K562 (cell line): ENCODE data around the gene F11R.
"Not testable (repeated sequence)": the region's sequence is repeated elsewhere in the genome, so short reads cannot be mapped to it uniquely, and the experiment has no call there.

ENCODE experiments used
- CBX8 ChIP-seq: fragments of 200-600 bp; sonication (generic); IDR thresholded peaks from 2 replicates; pipeline ENCODE4 v1.6.1; 2012; ENCODE audit warnings: borderline replicate concordance, mixed run types, low read depth, mild to moderate bottlenecking, moderate library complexity, mixed read lengths, low read length, control low read depth, inconsistent platforms; ENCODE audit not compliant: poor library complexity, severe bottlenecking; ENCODE audit errors: extremely low read depth
- CTCF ChIP-seq, 3 experiments: IDR thresholded peaks in 2 of 3; conservative IDR thresholded peaks in 1 of 3; 2 replicates each; pipeline ENCODE4 v1.5.1; 2011 to 2012; ENCODE audit warnings: low read length in 3 of 3, mild to moderate bottlenecking in 3 of 3, control low read depth in 2 of 3, improper control_type of control experiment in 1 of 3, inconsistent platforms in 1 of 3, low read depth in 1 of 3, mixed read lengths in 1 of 3, moderate library complexity in 1 of 3; ENCODE audit not compliant: insufficient read depth in 2 of 3
- E2F1 ChIP-seq: sonication (generic); formaldehyde crosslinking; IDR thresholded peaks from 2 replicates; pipeline ENCODE4 v1.8.1; 2023; ENCODE audit warnings: mild to moderate bottlenecking, missing genetic modification reagents, moderate library complexity
- ELK1 ChIP-seq: sonication (generic); formaldehyde crosslinking; IDR thresholded peaks from 2 replicates; pipeline ENCODE4 v1.8.1; 2022; ENCODE audit warnings: missing genetic modification reagents
- ESRRB ChIP-seq: fragments of 250-450 bp; sonication (Bioruptor Pico); IDR thresholded peaks from 2 replicates; pipeline ENCODE4 v1.5.0; 2020; ENCODE audit warnings: mild to moderate bottlenecking, moderate library complexity, borderline replicate concordance
- NCOA1 ChIP-seq: fragments of 450-650 bp; IDR thresholded peaks from 2 replicates; pipeline ENCODE4 v1.6.1; 2016; ENCODE audit warnings: low read depth
- POLR2AphosphoS5 ChIP-seq: IDR thresholded peaks from 2 replicates; pipeline ENCODE4 v1.6.1; 2011; ENCODE audit warnings: mild to moderate bottlenecking, low read depth, low read length, moderate library complexity; ENCODE audit not compliant: control insufficient read depth, insufficient read depth
- SP1 ChIP-seq: sonication (generic); formaldehyde crosslinking; IDR thresholded peaks from 2 replicates; pipeline ENCODE4 v1.8.1; 2022; ENCODE audit warnings: mild to moderate bottlenecking, missing genetic modification reagents
- TEAD1 ChIP-seq, 2 experiments: fragments of 450-650 bp in 1 of 2; sonication (generic) in 1 of 2; formaldehyde crosslinking; IDR thresholded peaks; 2 replicates each; pipeline versions ENCODE4 v1.4.0 to v1.8.0; 2020 to 2022; ENCODE audit warnings: mild to moderate bottlenecking in 2 of 2, missing genetic modification reagents in 1 of 2
- ZBTB8A ChIP-seq: fragments of 450-650 bp; IDR thresholded peaks from 2 replicates; pipeline ENCODE4 v1.6.1; 2018; ENCODE audit warnings: mild to moderate bottlenecking, moderate library complexity; ENCODE audit not compliant: partially characterized antibody
- ZNF263 ChIP-seq: sonication (generic); formaldehyde crosslinking; IDR thresholded peaks from 2 replicates; pipeline ENCODE4 v1.8.0; 2022; ENCODE audit warnings: mild to moderate bottlenecking, missing genetic modification reagents, borderline replicate concordance
- ZNF41 ChIP-seq: fragments of 250-450 bp; sonication (Bioruptor Pico); conservative IDR thresholded peaks from 2 replicates; pipeline ENCODE4 v1.4.0; 2020; ENCODE audit warnings: mild to moderate bottlenecking
- ZNF639 ChIP-seq, 2 experiments: fragments of 200-800 bp in 1 of 2; sonication (Bioruptor generic) in 1 of 2; sonication (generic) in 1 of 2; formaldehyde crosslinking in 1 of 2; IDR thresholded peaks in 1 of 2; conservative IDR thresholded peaks in 1 of 2; 2 replicates each; pipeline versions ENCODE4 v1.5.0 to v1.6.1; 2016 to 2020; ENCODE audit warnings: missing compliant biosample characterization in 1 of 2, missing genetic modification characterization in 1 of 2, missing genetic modification reagents in 1 of 2

- not testable (repeated sequence) for TF ChIP-seq E2F1 (CRISPR knock-in tag); TEAD1 (CRISPR knock-in tag; IDR thresholded peaks at IDR 0.05); ELK1 (CRISPR knock-in tag); ESRRB (CRISPR knock-in tag); POLR2AphosphoS5; ZBTB8A; ZNF263; NCOA1; CTCF (IDR thresholded peaks at IDR 0.05 in 2 of 3, conservative IDR thresholded peaks at IDR 0.05 in 1 of 3; ENCODE audit: insufficient read depth in 2 of 3, low read depth in 1 of 3, low read length in 3 of 3); CBX8; ZNF639 (CRISPR knock-in tag; conservative IDR thresholded peaks at IDR 0.05 in 1 of 2, IDR thresholded peaks at IDR 0.05 in 1 of 2); SP1; ZNF41 (CRISPR knock-in tag)
Observed at GRCh38 chr1:160947174-160947759, 73.7 kb downstream of the F11R start.
